ENCODE results near the gene CCDC120. TPM values are rescaled to one million over a fixed set of nuclear protein-coding genes. Genes with fewer than 3 reads are reported as not detected.

The CCDC120 gene
- total and polyA plus RNA-seq, 9 of the 15 experiments (the other 6 are each of a cell fraction or from before 2014, with no cell fraction given): 0.13 to 3.6 (median 0.54) TPM

GRCh38 chrX:49079489-49080428 is 21.0 kb downstream of the CCDC120 start, which contains the start of gene WDR45 (continued):
- TF ChIP-seq MAFK (IDR thresholded peaks at IDR 0.05; ENCODE audit: low read length): no peak
- TF ChIP-seq TRIM28 (IDR thresholded peaks at IDR 0.05): no peak
- TF ChIP-seq POLR2H (tag; IDR thresholded peaks at IDR 0.05; ENCODE audit: low read depth): peak; percentile 77
- TF ChIP-seq, protein P1, sequence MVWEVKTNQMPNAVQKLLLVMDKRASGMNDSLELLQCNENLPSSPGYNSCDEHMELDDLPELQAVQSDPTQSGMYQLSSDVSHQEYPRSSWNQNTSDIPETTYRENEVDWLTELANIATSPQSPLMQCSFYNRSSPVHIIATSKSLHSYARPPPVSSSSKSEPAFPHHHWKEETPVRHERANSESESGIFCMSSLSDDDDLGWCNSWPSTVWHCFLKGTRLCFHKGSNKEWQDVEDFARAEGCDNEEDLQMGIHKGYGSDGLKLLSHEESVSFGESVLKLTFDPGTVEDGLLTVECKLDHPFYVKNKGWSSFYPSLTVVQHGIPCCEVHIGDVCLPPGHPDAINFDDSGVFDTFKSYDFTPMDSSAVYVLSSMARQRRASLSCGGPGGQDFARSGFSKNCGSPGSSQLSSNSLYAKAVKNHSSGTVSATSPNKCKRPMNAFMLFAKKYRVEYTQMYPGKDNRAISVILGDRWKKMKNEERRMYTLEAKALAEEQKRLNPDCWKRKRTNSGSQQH (CRISPR knock-in tag; IDR thresholded peaks at IDR 0.05): 0 out of 2 replicates have a peak, but pooled peaks have one; percentile 40
- no peak for TF ChIP-seq ZNF324 (CRISPR knock-in tag; IDR thresholded peaks at IDR 0.05)
- TF ChIP-seq SMAD1 (IDR thresholded peaks at IDR 0.05; ENCODE audit: low read depth, low read length, partially characterized antibody): peak; percentile 63
- TF ChIP-seq ZNF282 (CRISPR knock-in tag; IDR thresholded peaks at IDR 0.05): no peak
- no peak for TF ChIP-seq NR2C2 (CRISPR knock-in tag; IDR thresholded peaks at IDR 0.05)
- peak; percentile 73 for TF ChIP-seq NR2C2 (tag; IDR thresholded peaks at IDR 0.05)
- no peak for TF ChIP-seq DMBX1 (CRISPR knock-in tag; IDR thresholded peaks at IDR 0.05; ENCODE audit: borderline replicate concordance)
- TF ChIP-seq SETDB1 (IDR thresholded peaks at IDR 0.05; ENCODE audit: low read length): no peak
- peak; percentile 87 for TF ChIP-seq ETV5 (CRISPR knock-in tag; IDR thresholded peaks at IDR 0.05; ENCODE audit: low read depth)
- TF ChIP-seq POLR2AphosphoS5 (IDR thresholded peaks at IDR 0.05; ENCODE audit: control insufficient read depth, insufficient read depth, low read depth, low read length): peak; percentile 57; the same call in 1 of the 2 replicates
- TF ChIP-seq ELF2 (CRISPR knock-in tag; IDR thresholded peaks at IDR 0.05): peak; percentile 76
- TF ChIP-seq FOSL1 (tag; conservative IDR thresholded peaks at IDR 0.05): peak; percentile 98
- 0 out of 2 replicates have a peak, but pooled peaks have one; percentile 6 for TF ChIP-seq ELF4 (CRISPR knock-in tag; IDR thresholded peaks at IDR 0.05)
- peak; percentile 23; the same call in 1 of the 2 replicates for TF ChIP-seq CREB3L1 (IDR thresholded peaks at IDR 0.05; ENCODE audit: borderline replicate concordance, low read depth)
- peak; percentile 99 for TF ChIP-seq ZFX (CRISPR knock-in tag; IDR thresholded peaks at IDR 0.05)
- no peak for TF ChIP-seq GATA2 (CRISPR knock-in tag; IDR thresholded peaks at IDR 0.05)
- peak; percentile 86 for TF ChIP-seq ATF7 (IDR thresholded peaks at IDR 0.05)
- TF ChIP-seq ZNF79 (CRISPR knock-in tag; IDR thresholded peaks at IDR 0.05; ENCODE audit: low read depth): no peak
- TF ChIP-seq IFI16 (CRISPR knock-in tag; IDR thresholded peaks at IDR 0.05): no peak
- TF ChIP-seq PKNOX1 (IDR thresholded peaks at IDR 0.05): peak; percentile 62
- TF ChIP-seq MTA3 (IDR thresholded peaks at IDR 0.05; ENCODE audit: borderline replicate concordance): no peak; the same call in 1 of the 2 replicates
- TF ChIP-seq MAX (CRISPR knock-in tag; IDR thresholded peaks at IDR 0.05): peak; percentile 71
